HCT116 (cell line): Measurements from ENCODE around the gene CENPB. TPM values are rescaled to one million over a fixed set of nuclear protein-coding genes. Genes with fewer than 3 reads are reported as not detected.

Experiments used
- ATAC-seq: fragments of 200-7000 bp; cut with Tn5 transposase; 2 replicates; pipeline ENCODE4 v1.9.1; 2020; ENCODE audit warnings: mild to moderate bottlenecking, moderate library complexity
- BruUV-seq: library from RNA; stranded (reverse); fragments of 400-500 nt; replicated peaks from 2 replicates; lab custom pipeline; 2021; lab: Mats Ljungman, UMichigan
- CTCF ChIA-PET: fragments of 300-600 bp; sonication (Branson Sonifier 250); formaldehyde crosslinking; loops from one replicate; lab custom pipeline; 2021; ENCODE audit warnings: antibody characterized with exemption; lab: Charles Lee
- POLR2A ChIA-PET: fragments of 300-600, 350-600 bp; sonication (Branson Sonifier 250); formaldehyde crosslinking; loops from one replicate; lab custom pipeline; 2021; ENCODE audit warnings: antibody characterized with exemption; lab: Charles Lee
- RAD21 ChIA-PET, 2 experiments: fragments of 300-600 bp; sonication (Branson Sonifier 250); formaldehyde crosslinking; loops; one replicate each; lab custom pipeline; 2023; ENCODE audit warnings: low total read pairs in 2 of 2; ENCODE audit not compliant: uncharacterized antibody in 2 of 2, unreplicated experiment in 2 of 2, low non-redundant PET in 1 of 2; lab: Charles Lee
- DNase-seq: peaks from one replicate; pipeline ENCODE4 v3.0.0-alpha.2; 2010; ENCODE audit warnings: low read depth, low spot score
- H2AFZ ChIP-seq: fragments of 200-600 bp; shearing (Covaris generic), sonication (generic); 2 replicates; pipeline ENCODE4 v1.6.1; 2017; ENCODE audit warnings: low read depth, mixed run types, mixed read lengths, antibody characterized with exemption, low read length; ENCODE audit not compliant: poor library complexity, severe bottlenecking
- H3K27ac ChIP-seq: 2 replicates; pipeline ENCODE4 v1.5.1; 2012; ENCODE audit warnings: low read depth, low read length
- H3K27me3 ChIP-seq: fragments of 200-600 bp; sonication (generic); 2 replicates; pipeline ENCODE4 v1.6.1; 2016; ENCODE audit warnings: mixed run types, low read length, mixed read lengths; ENCODE audit not compliant: insufficient read depth
- H3K36me3 ChIP-seq, 2 experiments: fragments of 200-500 bp in 1 of 2; fragments of 200-600 bp in 1 of 2; sonication (Bioruptor generic) in 1 of 2; sonication (generic) in 1 of 2; 2 replicates each; pipeline versions ENCODE4 v1.5.1 to v1.6.1; 2014 to 2016; ENCODE audit warnings: low read length in 2 of 2, inconsistent platforms in 1 of 2, mixed read lengths in 1 of 2, mixed run types in 1 of 2; ENCODE audit not compliant: insufficient read depth in 2 of 2, control insufficient read depth in 1 of 2
- H3K4me1 ChIP-seq, 2 experiments: fragments of 200-600 bp in 1 of 2; sonication (generic) in 1 of 2; 2 replicates each; pipeline versions ENCODE4 v1.5.1 to v1.6.1; 2012 to 2017; ENCODE audit warnings: low read length in 2 of 2, inconsistent platforms in 1 of 2, mild to moderate bottlenecking in 1 of 2, mixed read lengths in 1 of 2, mixed run types in 1 of 2, moderate library complexity in 1 of 2; ENCODE audit not compliant: insufficient read depth in 2 of 2, control insufficient read depth in 1 of 2
- H3K4me2 ChIP-seq: fragments of 200-600 bp; sonication (generic); 2 replicates; pipeline ENCODE4 v1.6.1; 2017; ENCODE audit warnings: mixed run types, low read length, mixed read lengths
- H3K4me3 ChIP-seq, 2 experiments: fragments of 200-600 bp in 1 of 2; sonication (generic) in 1 of 2; replicated peaks in 1 of 2; 2 replicates each; pipeline ENCODE4 v1.5.1; 2011 to 2016; ENCODE audit warnings: low read length in 2 of 2, control low read depth in 1 of 2, low read depth in 1 of 2, mild to moderate bottlenecking in 1 of 2, mixed read lengths in 1 of 2, mixed run types in 1 of 2
- H3K79me2 ChIP-seq: fragments of 200-600 bp; sonication (generic); 2 replicates; pipeline ENCODE4 v1.6.1; 2017; ENCODE audit warnings: mild to moderate bottlenecking, mixed run types, low read length, moderate library complexity, mixed read lengths; ENCODE audit not compliant: insufficient read depth
- H3K9ac ChIP-seq: fragments of 200-600 bp; sonication (generic); 2 replicates; pipeline ENCODE4 v1.6.1; 2016; ENCODE audit warnings: low read length, mixed read lengths
- H3K9me2 ChIP-seq: fragments of 200-600 bp; sonication (generic), shearing (Covaris generic); 2 replicates; pipeline ENCODE4 v1.6.1; 2017; ENCODE audit warnings: mixed run types, mild to moderate bottlenecking, moderate library complexity; ENCODE audit not compliant: insufficient read depth
- H3K9me3 ChIP-seq, 2 experiments: fragments of 200-500 bp in 1 of 2; fragments of 200-600 bp in 1 of 2; sonication (Bioruptor generic) in 1 of 2; sonication (generic) in 1 of 2; 2 replicates each; pipeline ENCODE4 v1.6.1; 2014 to 2017; ENCODE audit warnings: low read length in 2 of 2, mixed read lengths in 2 of 2, inconsistent platforms in 1 of 2, low read depth in 1 of 2, mild to moderate bottlenecking in 1 of 2, mixed run types in 1 of 2, moderate library complexity in 1 of 2; ENCODE audit not compliant: control insufficient read depth in 1 of 2, insufficient read depth in 1 of 2
- H4K20me1 ChIP-seq: fragments of 200-600 bp; sonication (generic), shearing (Covaris generic); 2 replicates; pipeline ENCODE4 v1.6.1; 2017; ENCODE audit warnings: mixed run types, mild to moderate bottlenecking, moderate library complexity; ENCODE audit not compliant: insufficient read depth
- CBX3 ChIP-seq: IDR thresholded peaks from 2 replicates; pipeline ENCODE4 v1.6.1; 2012; ENCODE audit warnings: low read depth
- CEBPB ChIP-seq: IDR thresholded peaks from 2 replicates; pipeline ENCODE4 v1.6.1; 2012; ENCODE audit warnings: low read depth
- EZH2 ChIP-seq: fragments of 200-600 bp; sonication (generic); IDR thresholded peaks from 2 replicates; pipeline ENCODE4 v1.6.1; 2017; ENCODE audit warnings: antibody characterized with exemption, mixed run types
- FOSL1 ChIP-seq: IDR thresholded peaks from 2 replicates; pipeline ENCODE4 v1.6.1; 2012; ENCODE audit warnings: low read depth
- POLR2A ChIP-seq: IDR thresholded peaks from 2 replicates; pipeline ENCODE4 v1.7.0; 2011; ENCODE audit warnings: borderline replicate concordance; ENCODE audit not compliant: insufficient read depth, insufficient read length; ENCODE audit errors: extremely low read depth
- POLR2AphosphoS5 ChIP-seq: IDR thresholded peaks from 2 replicates; pipeline ENCODE4 v1.6.1; 2011; ENCODE audit warnings: mild to moderate bottlenecking, low read depth, low read length, moderate library complexity
- SIN3A ChIP-seq: IDR thresholded peaks from 2 replicates; pipeline ENCODE4 v1.6.1; 2012; ENCODE audit warnings: low read depth
- SP1 ChIP-seq: IDR thresholded peaks from 2 replicates; pipeline ENCODE4 v1.6.1; 2012; ENCODE audit warnings: low read depth
- SRF ChIP-seq: IDR thresholded peaks from 2 replicates; pipeline ENCODE4 v1.6.1; 2012; ENCODE audit warnings: low read depth
- TCF7L2 ChIP-seq: IDR thresholded peaks from 2 replicates; pipeline ENCODE4 v1.7.0; 2011; ENCODE audit warnings: borderline replicate concordance, inconsistent platforms; ENCODE audit not compliant: insufficient read depth, insufficient read length; ENCODE audit errors: extremely low read depth
- YY1 ChIP-seq: IDR thresholded peaks from 2 replicates; pipeline ENCODE4 v1.6.1; 2011; ENCODE audit warnings: low read length, low read depth, moderate library complexity, mild to moderate bottlenecking; ENCODE audit not compliant: insufficient replicate concordance; ENCODE audit errors: extremely low read depth
- ZNF274 ChIP-seq: fragments of 200-500 bp; sonication (Bioruptor generic); IDR thresholded peaks from 2 replicates; pipeline ENCODE4 v1.6.1; 2014; ENCODE audit warnings: mild to moderate bottlenecking, low read depth, low read length, inconsistent platforms
- intact Hi-C: fragments of 100-400 bp; cut with micrococcal nuclease; formaldehyde crosslinking; loops from 2 replicates; pipeline ENCODE4 v1.10.0; 2022
- total RNA-seq: library from RNA; stranded (reverse); gene quantifications from one replicate; pipeline ENCODE4 v1.2.1, GENCODE V29; 2021; ENCODE audit not compliant: unreplicated experiment
- TF ChIP-seq, protein P1 (sequence below): IDR thresholded peaks from 2 replicates; pipeline ENCODE4 v1.6.1; 2012; ENCODE audit warnings: low read depth
- TF ChIP-seq, protein P2 (sequence below): IDR thresholded peaks from 2 replicates; pipeline ENCODE4 v1.6.1; 2011; ENCODE audit warnings: mild to moderate bottlenecking, low read length, moderate library complexity; ENCODE audit not compliant: insufficient replicate concordance; ENCODE audit errors: extremely low read depth
- TF ChIP-seq, protein P3 (sequence below), 3 experiments: fragments of 200-600 bp in 1 of 3; sonication (generic) in 1 of 3; IDR thresholded peaks in 2 of 3; conservative IDR thresholded peaks in 1 of 3; 2 replicates each; pipeline ENCODE4 v1.5.1; 2012 to 2017; ENCODE audit warnings: low read depth in 2 of 3, low read length in 2 of 3, antibody characterized with exemption in 1 of 3, borderline replicate concordance in 1 of 3, control low read depth in 1 of 3, mild to moderate bottlenecking in 1 of 3, mixed read lengths in 1 of 3, mixed run types in 1 of 3, moderate library complexity in 1 of 3; ENCODE audit not compliant: insufficient read depth in 1 of 3

CENPB gene
- total RNA-seq, 1 experiment from 2014 or later, result 67.2 TPM

DNA sequence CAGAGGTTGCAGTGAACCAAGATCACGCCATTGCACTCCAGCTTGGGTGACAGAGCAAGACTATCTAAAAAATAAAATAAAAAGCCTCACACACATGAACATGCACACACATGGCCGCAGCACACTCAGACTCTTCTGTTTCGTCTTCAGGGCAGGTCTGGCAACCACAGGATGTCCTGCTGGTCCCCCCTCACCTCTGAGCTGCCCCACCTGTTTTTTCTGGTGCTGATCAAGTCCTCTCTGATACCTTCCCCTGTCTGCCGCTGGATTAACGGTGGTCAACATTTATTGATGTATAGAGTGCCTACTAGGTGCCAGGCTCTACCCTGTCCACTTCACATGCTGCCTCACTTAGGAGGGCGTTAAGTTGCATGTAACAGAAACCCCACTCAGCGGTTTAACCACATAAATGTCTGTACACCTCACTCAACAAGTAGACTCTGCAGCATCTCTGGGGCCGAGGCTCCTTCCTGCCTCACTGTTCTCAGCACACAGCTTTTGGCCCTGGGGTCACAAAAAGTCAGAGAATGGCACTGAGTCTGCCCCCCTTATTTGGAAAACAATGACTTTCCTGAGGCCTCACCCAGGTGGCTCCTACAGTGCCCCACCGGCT, 29.3 kb upstream of the CENPB start:
- ChIA-PET CTCF (no interaction called here), RAD21 (no interaction called here), POLR2A (interaction anchor here (0.5 kb wide), 1 partner anchor 29 kb away, joined by 4 read pairs; no protein-coding TSS in a partner anchor)
- Histone ChIP-seq H3K36me3 (no peaks in the 10 kb centered on the region), H3K4me1 (peaks cover 54 to 77% of the 10 kb centered on the region in 2 experiments), H3K9me3 (no peaks in the 10 kb centered on the region), H3K4me2 (no peak overlapping the region), H3K9ac (no peak overlapping the region), H3K79me2 (no peaks in the 10 kb centered on the region), H2AFZ (no peak overlapping the region), H3K9me2 (no peaks in the 10 kb centered on the region), H3K4me3 (no peak overlapping the region), H3K27ac (no peak overlapping the region), H3K27me3 (no peaks in the 10 kb centered on the region), H4K20me1 (no peaks in the 10 kb centered on the region)
- ATAC-seq (no peak), DNase-seq (no peak)
- TF ChIP-seq, protein P1, sequence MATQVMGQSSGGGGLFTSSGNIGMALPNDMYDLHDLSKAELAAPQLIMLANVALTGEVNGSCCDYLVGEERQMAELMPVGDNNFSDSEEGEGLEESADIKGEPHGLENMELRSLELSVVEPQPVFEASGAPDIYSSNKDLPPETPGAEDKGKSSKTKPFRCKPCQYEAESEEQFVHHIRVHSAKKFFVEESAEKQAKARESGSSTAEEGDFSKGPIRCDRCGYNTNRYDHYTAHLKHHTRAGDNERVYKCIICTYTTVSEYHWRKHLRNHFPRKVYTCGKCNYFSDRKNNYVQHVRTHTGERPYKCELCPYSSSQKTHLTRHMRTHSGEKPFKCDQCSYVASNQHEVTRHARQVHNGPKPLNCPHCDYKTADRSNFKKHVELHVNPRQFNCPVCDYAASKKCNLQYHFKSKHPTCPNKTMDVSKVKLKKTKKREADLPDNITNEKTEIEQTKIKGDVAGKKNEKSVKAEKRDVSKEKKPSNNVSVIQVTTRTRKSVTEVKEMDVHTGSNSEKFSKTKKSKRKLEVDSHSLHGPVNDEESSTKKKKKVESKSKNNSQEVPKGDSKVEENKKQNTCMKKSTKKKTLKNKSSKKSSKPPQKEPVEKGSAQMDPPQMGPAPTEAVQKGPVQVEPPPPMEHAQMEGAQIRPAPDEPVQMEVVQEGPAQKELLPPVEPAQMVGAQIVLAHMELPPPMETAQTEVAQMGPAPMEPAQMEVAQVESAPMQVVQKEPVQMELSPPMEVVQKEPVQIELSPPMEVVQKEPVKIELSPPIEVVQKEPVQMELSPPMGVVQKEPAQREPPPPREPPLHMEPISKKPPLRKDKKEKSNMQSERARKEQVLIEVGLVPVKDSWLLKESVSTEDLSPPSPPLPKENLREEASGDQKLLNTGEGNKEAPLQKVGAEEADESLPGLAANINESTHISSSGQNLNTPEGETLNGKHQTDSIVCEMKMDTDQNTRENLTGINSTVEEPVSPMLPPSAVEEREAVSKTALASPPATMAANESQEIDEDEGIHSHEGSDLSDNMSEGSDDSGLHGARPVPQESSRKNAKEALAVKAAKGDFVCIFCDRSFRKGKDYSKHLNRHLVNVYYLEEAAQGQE, result no peak
- TF ChIP-seq SRF (no peak), POLR2A (no peak), ZNF274 (no peak), CEBPB (no peak), CBX3 (no peak), POLR2AphosphoS5 (no peak), TCF7L2 (no peak), EZH2 (no peak), YY1 (no peak), FOSL1 (no peak), SP1 (no peak), SIN3A (no peak)
- TF ChIP-seq, protein P2, sequence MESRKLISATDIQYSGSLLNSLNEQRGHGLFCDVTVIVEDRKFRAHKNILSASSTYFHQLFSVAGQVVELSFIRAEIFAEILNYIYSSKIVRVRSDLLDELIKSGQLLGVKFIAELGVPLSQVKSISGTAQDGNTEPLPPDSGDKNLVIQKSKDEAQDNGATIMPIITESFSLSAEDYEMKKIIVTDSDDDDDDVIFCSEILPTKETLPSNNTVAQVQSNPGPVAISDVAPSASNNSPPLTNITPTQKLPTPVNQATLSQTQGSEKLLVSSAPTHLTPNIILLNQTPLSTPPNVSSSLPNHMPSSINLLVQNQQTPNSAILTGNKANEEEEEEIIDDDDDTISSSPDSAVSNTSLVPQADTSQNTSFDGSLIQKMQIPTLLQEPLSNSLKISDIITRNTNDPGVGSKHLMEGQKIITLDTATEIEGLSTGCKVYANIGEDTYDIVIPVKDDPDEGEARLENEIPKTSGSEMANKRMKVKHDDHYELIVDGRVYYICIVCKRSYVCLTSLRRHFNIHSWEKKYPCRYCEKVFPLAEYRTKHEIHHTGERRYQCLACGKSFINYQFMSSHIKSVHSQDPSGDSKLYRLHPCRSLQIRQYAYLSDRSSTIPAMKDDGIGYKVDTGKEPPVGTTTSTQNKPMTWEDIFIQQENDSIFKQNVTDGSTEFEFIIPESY, result no peak
- TF ChIP-seq, protein P3, sequence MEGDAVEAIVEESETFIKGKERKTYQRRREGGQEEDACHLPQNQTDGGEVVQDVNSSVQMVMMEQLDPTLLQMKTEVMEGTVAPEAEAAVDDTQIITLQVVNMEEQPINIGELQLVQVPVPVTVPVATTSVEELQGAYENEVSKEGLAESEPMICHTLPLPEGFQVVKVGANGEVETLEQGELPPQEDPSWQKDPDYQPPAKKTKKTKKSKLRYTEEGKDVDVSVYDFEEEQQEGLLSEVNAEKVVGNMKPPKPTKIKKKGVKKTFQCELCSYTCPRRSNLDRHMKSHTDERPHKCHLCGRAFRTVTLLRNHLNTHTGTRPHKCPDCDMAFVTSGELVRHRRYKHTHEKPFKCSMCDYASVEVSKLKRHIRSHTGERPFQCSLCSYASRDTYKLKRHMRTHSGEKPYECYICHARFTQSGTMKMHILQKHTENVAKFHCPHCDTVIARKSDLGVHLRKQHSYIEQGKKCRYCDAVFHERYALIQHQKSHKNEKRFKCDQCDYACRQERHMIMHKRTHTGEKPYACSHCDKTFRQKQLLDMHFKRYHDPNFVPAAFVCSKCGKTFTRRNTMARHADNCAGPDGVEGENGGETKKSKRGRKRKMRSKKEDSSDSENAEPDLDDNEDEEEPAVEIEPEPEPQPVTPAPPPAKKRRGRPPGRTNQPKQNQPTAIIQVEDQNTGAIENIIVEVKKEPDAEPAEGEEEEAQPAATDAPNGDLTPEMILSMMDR (IDR thresholded peaks at IDR 0.05 in 2 of 3, conservative IDR thresholded peaks at IDR 0.05 in 1 of 3; ENCODE audit: borderline replicate concordance in 1 of 3, insufficient read depth in 1 of 3, low read depth in 2 of 3, low read length in 2 of 3), result no peak
- intact Hi-C loops, result no loop called here
- BruUV-seq, result no TSS peak
